Liver (tissue), 9 donors: Measurements from ENCODE around the gene SH3PXD2B. TPM values are rescaled to one million over a fixed set of nuclear protein-coding genes. Genes with fewer than 3 reads are reported as not detected.
A peak's percentile ranks its signal among the peaks of the same experiment; 100 is the strongest.

ENCODE experiments used
- DNase-seq: peaks from one replicate; pipeline ENCODE4 v3.0.0-alpha.2; 2017; ENCODE audit warnings: low spot score
- H3K27ac ChIP-seq, 2 donors: one replicate each; pipeline ENCODE4 v1.7.0; 2013; ENCODE audit warnings: inconsistent platforms in 2 of 2, low read length in 2 of 2, control low read depth in 1 of 2, low read depth in 1 of 2, mild to moderate bottlenecking in 1 of 2
- H3K27me3 ChIP-seq, 4 donors: one replicate each; pipeline versions ENCODE4 v1.6.1 to v1.7.0; 2013; ENCODE audit warnings: low read length in 3 of 4, inconsistent platforms in 1 of 4, mild to moderate bottlenecking in 1 of 4, moderate library complexity in 1 of 4; ENCODE audit not compliant: control insufficient read depth in 4 of 4, insufficient read depth in 4 of 4
- H3K36me3 ChIP-seq, 4 donors: one replicate each; pipeline versions ENCODE4 v1.6.1 to v1.7.0; 2013; ENCODE audit warnings: low read length in 3 of 4, mild to moderate bottlenecking in 3 of 4, low read depth in 1 of 4, moderate library complexity in 1 of 4; ENCODE audit not compliant: control insufficient read depth in 4 of 4, insufficient read depth in 3 of 4
- H3K4me1 ChIP-seq, 4 donors: one replicate each; pipeline versions ENCODE4 v1.6.1 to v1.7.0; 2013; ENCODE audit warnings: low read length in 3 of 4, mild to moderate bottlenecking in 3 of 4, moderate library complexity in 1 of 4; ENCODE audit not compliant: control insufficient read depth in 4 of 4, insufficient read depth in 4 of 4
- H3K4me3 ChIP-seq, 3 donors: one replicate each; pipeline versions ENCODE4 v1.6.1 to v1.7.0; 2013; ENCODE audit warnings: low read length in 3 of 3, control low read depth in 1 of 3, low read depth in 1 of 3, mild to moderate bottlenecking in 1 of 3
- H3K9ac ChIP-seq, 2 donors: one replicate each; pipeline ENCODE4 v1.7.0; 2013; ENCODE audit warnings: low read length in 2 of 2, mild to moderate bottlenecking in 2 of 2, moderate library complexity in 2 of 2, control low read depth in 1 of 2, low read depth in 1 of 2
- H3K9me3 ChIP-seq, 4 donors: one replicate each; pipeline versions ENCODE4 v1.6.1 to v1.7.0; 2013; ENCODE audit warnings: low read length in 3 of 4; ENCODE audit not compliant: control insufficient read depth in 4 of 4
- EGR1 ChIP-seq, 2 donors: IDR thresholded peaks; 2 replicates each; pipeline ENCODE4 v1.6.1; 2016 to 2018; ENCODE audit warnings: antibody characterized with exemption in 2 of 2, low read depth in 2 of 2
- FOXA1 ChIP-seq: IDR thresholded peaks from 2 replicates; pipeline ENCODE4 v1.6.1; 2016; ENCODE audit warnings: antibody characterized with exemption
- FOXA2 ChIP-seq: IDR thresholded peaks from 2 replicates; pipeline ENCODE4 v1.6.1; 2016; ENCODE audit warnings: antibody characterized with exemption
- GABPA ChIP-seq, 2 donors: IDR thresholded peaks in 1 of 2; conservative IDR thresholded peaks in 1 of 2; 2 replicates each; pipeline ENCODE4 v1.6.1; 2016; ENCODE audit warnings: antibody characterized with exemption in 2 of 2, mild to moderate bottlenecking in 1 of 2, moderate library complexity in 1 of 2
- HNF4A ChIP-seq, 2 donors: conservative IDR thresholded peaks; 2 replicates each; pipeline ENCODE4 v1.6.1; 2016; ENCODE audit warnings: antibody characterized with exemption in 2 of 2, mild to moderate bottlenecking in 2 of 2
- HNF4G ChIP-seq: IDR thresholded peaks from 2 replicates; pipeline ENCODE4 v1.6.1; 2016; ENCODE audit warnings: antibody characterized with exemption
- JUND ChIP-seq, 2 donors: IDR thresholded peaks; 2 replicates each; pipeline ENCODE4 v1.6.1; 2016; ENCODE audit warnings: antibody characterized with exemption in 2 of 2
- NR2F2 ChIP-seq: IDR thresholded peaks from 2 replicates; pipeline ENCODE4 v1.6.1; 2016; ENCODE audit warnings: antibody characterized with exemption
- RAD21 ChIP-seq, 2 donors: IDR thresholded peaks; 2 replicates each; pipeline ENCODE4 v1.6.1; 2016; ENCODE audit warnings: antibody characterized with exemption in 2 of 2, mild to moderate bottlenecking in 2 of 2
- RXRA ChIP-seq, 2 donors: IDR thresholded peaks; 2 replicates each; pipeline ENCODE4 v1.6.1; 2017 to 2018; ENCODE audit warnings: antibody characterized with exemption in 2 of 2, mild to moderate bottlenecking in 1 of 2
- SP1 ChIP-seq: IDR thresholded peaks from 2 replicates; pipeline ENCODE4 v1.6.1; 2018; ENCODE audit warnings: antibody characterized with exemption, mild to moderate bottlenecking
- TAF1 ChIP-seq: conservative IDR thresholded peaks from 2 replicates; pipeline ENCODE4 v1.6.1; 2016; ENCODE audit warnings: antibody characterized with exemption, mild to moderate bottlenecking
- YY1 ChIP-seq: IDR thresholded peaks from 2 replicates; pipeline ENCODE4 v1.6.1; 2016; ENCODE audit warnings: antibody characterized with exemption, mild to moderate bottlenecking
- WGBS: extraction: QIAGEN DNeasy Blood & Tissue Kit; methylation state at CpG from one replicate; pipeline ENCODE4 v1.1.7; 2013; 5-methylcytosine and 5-hydroxymethylcytosine counted together
- polyA plus RNA-seq, 2 donors: library from polyadenylated mRNA; stranded (reverse) in 1 of 2; unstranded in 1 of 2; fragments of 200-250 nt in 1 of 2; fragments of >200 nt in 1 of 2; fragmentation: Nextera tagmentation in 1 of 2; extraction: Ambion mirVana in 1 of 2; gene quantifications; one replicate each; pipeline versions ENCODE4 v1.2.1 to v1.2.3, GENCODE V29; 2013 to 2015
- total RNA-seq, 2 donors: library from RNA; depleted of rRNA; stranded (reverse); fragments of >200 nt; gene quantifications; one replicate each; pipeline ENCODE4 v1.2.3, GENCODE V29; 2014
- TF ChIP-seq, protein P1 (sequence below): IDR thresholded peaks from 2 replicates; pipeline ENCODE4 v1.6.1; 2016; ENCODE audit warnings: antibody characterized with exemption
- TF ChIP-seq, protein P2 (sequence below): fragments of 150-350 bp; IDR thresholded peaks from 2 replicates; pipeline ENCODE4 v1.5.1; 2017; ENCODE audit warnings: improper control_type of control experiment, low read depth, low read length; ENCODE audit not compliant: missing input control
- donor health status: healthy.
- donor health status: healthy.
- donor health status: healthy.
- donor health status: healthy.
- donor health status: healthy.

SH3PXD2B gene
- total and polyA plus RNA-seq, 4 donors, result 1.1 to 3.3 (median 2.2) TPM

DNA sequence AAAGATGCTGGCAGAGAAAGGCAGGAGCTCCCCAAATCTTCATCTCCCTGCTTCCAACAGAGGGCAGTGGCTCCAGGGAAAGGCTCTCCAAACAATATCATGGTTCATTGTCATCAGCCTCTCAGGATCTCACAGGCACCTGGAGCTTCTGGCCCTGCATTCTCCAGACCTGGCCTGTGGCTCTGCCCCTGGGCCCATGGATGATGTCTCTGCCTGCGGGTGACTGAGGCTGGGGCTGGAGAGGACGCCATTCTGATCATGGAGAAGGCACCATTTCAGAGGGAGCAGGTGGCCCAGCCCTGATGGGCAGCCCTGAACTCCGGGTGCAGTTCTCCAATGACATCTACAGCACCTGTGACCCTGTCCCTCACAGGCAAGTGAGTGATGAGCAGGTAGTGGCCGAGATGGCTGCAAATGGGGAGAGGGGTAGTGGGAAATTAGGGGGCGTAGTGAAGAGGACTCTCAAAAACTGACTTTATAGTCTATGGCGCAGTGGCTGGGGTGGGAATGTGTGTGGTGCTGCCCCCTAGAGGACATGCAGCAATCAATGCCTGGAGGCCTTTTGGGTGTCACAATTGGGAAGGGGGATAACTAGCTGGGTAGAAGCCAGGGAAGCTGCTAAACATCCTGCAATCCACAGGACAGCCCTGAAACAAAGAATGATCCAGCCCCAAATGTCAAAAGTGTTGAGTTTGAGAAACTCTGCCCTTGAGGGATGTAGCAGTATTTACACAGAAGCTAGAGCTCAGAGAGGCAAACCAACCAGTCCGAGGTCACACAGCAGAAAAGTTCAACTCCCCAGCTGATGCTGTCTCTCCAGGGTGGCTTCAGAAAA, 3.2 kb downstream of the SH3PXD2B start:
- Histone ChIP-seq H3K9ac (no peak overlapping the region), H3K9me3 (no peaks in the 10 kb centered on the region), H3K27ac (no peak overlapping the region), H3K4me3 (no peak overlapping the region), H3K36me3 (peaks cover 0 to 3% (median 0%) of the 10 kb centered on the region in 4 donors), H3K4me1 (peaks cover 0 to 13% (median 9%) of the 10 kb centered on the region in 4 donors), H3K27me3 (no peaks in the 10 kb centered on the region)
- no peak for TF ChIP-seq YY1
- no peak for TF ChIP-seq GABPA (IDR thresholded peaks at IDR 0.05 in 1 of 2, conservative IDR thresholded peaks at IDR 0.05 in 1 of 2)
- TF ChIP-seq, protein P1, sequence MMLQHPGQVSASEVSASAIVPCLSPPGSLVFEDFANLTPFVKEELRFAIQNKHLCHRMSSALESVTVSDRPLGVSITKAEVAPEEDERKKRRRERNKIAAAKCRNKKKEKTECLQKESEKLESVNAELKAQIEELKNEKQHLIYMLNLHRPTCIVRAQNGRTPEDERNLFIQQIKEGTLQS, result no peak
- no peak for TF ChIP-seq NR2F2
- peak; percentile 66 to 79 for TF ChIP-seq RAD21 (IDR thresholded peaks at IDR 0.05)
- no peak for TF ChIP-seq HNF4G
- no peak for TF ChIP-seq SP1
- no peak for TF ChIP-seq RXRA (IDR thresholded peaks at IDR 0.05)
- no peak for TF ChIP-seq JUND (IDR thresholded peaks at IDR 0.05)
- TF ChIP-seq FOXA2, result no peak
- TF ChIP-seq, protein P2, sequence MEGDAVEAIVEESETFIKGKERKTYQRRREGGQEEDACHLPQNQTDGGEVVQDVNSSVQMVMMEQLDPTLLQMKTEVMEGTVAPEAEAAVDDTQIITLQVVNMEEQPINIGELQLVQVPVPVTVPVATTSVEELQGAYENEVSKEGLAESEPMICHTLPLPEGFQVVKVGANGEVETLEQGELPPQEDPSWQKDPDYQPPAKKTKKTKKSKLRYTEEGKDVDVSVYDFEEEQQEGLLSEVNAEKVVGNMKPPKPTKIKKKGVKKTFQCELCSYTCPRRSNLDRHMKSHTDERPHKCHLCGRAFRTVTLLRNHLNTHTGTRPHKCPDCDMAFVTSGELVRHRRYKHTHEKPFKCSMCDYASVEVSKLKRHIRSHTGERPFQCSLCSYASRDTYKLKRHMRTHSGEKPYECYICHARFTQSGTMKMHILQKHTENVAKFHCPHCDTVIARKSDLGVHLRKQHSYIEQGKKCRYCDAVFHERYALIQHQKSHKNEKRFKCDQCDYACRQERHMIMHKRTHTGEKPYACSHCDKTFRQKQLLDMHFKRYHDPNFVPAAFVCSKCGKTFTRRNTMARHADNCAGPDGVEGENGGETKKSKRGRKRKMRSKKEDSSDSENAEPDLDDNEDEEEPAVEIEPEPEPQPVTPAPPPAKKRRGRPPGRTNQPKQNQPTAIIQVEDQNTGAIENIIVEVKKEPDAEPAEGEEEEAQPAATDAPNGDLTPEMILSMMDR, result peak; percentile 51
- DNase-seq, result no peak
- WGBS, result 90% methylated on average over 7 of the region's 7 CpGs

DNA sequence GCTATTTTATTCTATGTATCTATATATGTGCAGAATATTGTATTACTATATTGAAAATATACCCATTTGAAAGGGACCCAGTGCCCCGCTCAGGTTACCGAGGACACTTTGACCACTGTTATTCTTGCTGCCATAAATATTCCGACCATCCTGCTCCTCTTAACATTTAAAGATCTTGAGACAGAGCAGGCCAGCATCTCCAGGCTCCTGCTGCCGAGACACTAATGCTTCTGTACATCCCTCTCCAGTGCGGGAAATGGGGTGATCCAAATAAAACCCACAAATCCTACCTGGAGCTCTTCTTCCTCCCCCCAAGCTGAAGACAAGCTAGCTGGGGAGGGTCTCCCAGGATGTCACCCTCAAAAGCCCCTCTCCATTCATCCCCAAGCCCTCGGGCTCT, 3.9 kb downstream of the SH3PXD2B start:
- TF ChIP-seq RXRA (IDR thresholded peaks at IDR 0.05), result no peak
- TF ChIP-seq EGR1 (IDR thresholded peaks at IDR 0.05; ENCODE audit: low read depth in 2 of 2), result no peak
- TF ChIP-seq, protein P1, result no peak
- no peak for TF ChIP-seq GABPA (IDR thresholded peaks at IDR 0.05 in 1 of 2, conservative IDR thresholded peaks at IDR 0.05 in 1 of 2)
- no peaks in the 10 kb centered on the region for H3K9me3 ChIP-seq
- H3K27ac ChIP-seq, result no peak overlapping the region
- H3K4me3 ChIP-seq, result no peak overlapping the region
- H3K36me3 ChIP-seq, result peaks cover 0 to 3% (median 0%) of the 10 kb centered on the region in 4 donors
- no peaks in the 10 kb centered on the region for H3K27me3 ChIP-seq
- peaks cover 0 to 13% (median 9%) of the 10 kb centered on the region in 4 donors for H3K4me1 ChIP-seq
- no peak overlapping the region for H3K9ac ChIP-seq
- DNase-seq, result no peak
- WGBS, result 94% methylated on average over 6 of the region's 6 CpGs

DNA sequence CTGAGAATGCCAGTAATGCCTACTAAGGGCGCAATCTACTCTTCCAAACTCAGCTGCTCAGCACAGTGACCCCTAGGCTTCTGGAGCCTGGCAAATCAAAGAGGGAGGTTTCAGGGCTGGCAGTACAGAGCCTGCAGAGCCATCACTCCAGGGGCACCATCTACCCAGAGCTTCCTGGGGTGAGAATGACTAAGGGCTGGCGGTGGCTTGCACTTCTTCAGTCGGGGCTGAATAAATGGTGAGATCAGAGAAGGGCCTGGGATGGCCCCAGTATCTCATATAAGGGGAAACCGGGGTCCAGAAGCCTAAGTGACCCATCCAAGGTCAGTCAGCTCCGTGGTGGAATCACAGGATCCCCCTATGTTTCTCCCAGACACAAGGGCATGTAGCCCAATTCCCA, 5.3 kb downstream of the SH3PXD2B start:
- Histone ChIP-seq H3K9ac (no peak overlapping the region), H3K27me3 (no peaks in the 10 kb centered on the region), H3K4me3 (no peak overlapping the region), H3K36me3 (peaks cover 0 to 3% (median 0%) of the 10 kb centered on the region in 4 donors), H3K9me3 (no peaks in the 10 kb centered on the region), H3K27ac (no peak overlapping the region), H3K4me1 (peaks cover 0 to 11% (median 7%) of the 10 kb centered on the region in 4 donors)
- WGBS, result 91% methylated on average over 5 of the region's 5 CpGs
- no peak for TF ChIP-seq RXRA (IDR thresholded peaks at IDR 0.05)
- no peak for TF ChIP-seq RAD21 (IDR thresholded peaks at IDR 0.05)
- TF ChIP-seq, protein P1, result no peak
- no peak for TF ChIP-seq TAF1
- no peak for TF ChIP-seq EGR1 (IDR thresholded peaks at IDR 0.05; ENCODE audit: low read depth in 2 of 2)
- TF ChIP-seq FOXA2, result no peak
- TF ChIP-seq YY1, result no peak
- no peak for TF ChIP-seq HNF4A (conservative IDR thresholded peaks at IDR 0.05)
- TF ChIP-seq SP1, result no peak
- no peak for TF ChIP-seq FOXA1
- no peak for DNase-seq
